Dermis microvascular lymphatic vessel endothelial cell (primary cell): Measurements from ENCODE around the gene GLRX. TPM values are rescaled to one million over a fixed set of nuclear protein-coding genes. Genes with fewer than 3 reads are reported as not detected.

ENCODE experiments used
- DNase-seq, 2 donors: peaks; one replicate each; pipeline versions ENCODE4 v3.0.0 to v3.0.0-alpha.2; 2010; ENCODE audit warnings: low read depth in 2 of 2
- total RNA-seq: library from RNA; depleted of rRNA; stranded (reverse); fragments of >200 nt; gene quantifications from 2 replicates; pipeline ENCODE4 v1.2.1, GENCODE V29; 2014

The GLRX gene
- total RNA-seq, 1 donor from 2014 or later: 28.8 TPM

DNA sequence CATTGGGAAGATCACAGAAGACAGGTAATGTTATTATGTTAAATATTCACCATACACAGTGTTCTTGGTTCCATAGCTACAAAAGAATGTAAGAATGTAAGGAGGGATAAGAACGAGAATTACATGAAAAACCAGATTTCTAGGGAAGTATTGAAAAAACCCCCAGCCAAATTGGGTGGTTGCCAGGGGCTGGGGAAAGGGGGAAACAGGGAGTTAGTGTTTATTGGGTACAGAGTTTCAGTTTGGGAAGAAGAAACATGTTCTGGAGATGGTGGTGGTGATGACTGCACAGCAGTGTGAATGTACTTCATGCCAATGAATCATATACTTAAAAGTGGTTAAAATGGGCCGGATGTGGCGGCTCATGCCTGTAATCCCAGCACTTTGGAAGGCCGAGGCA lies 40.3 kb downstream of the GLRX start:
- no peak for DNase-seq

DNA sequence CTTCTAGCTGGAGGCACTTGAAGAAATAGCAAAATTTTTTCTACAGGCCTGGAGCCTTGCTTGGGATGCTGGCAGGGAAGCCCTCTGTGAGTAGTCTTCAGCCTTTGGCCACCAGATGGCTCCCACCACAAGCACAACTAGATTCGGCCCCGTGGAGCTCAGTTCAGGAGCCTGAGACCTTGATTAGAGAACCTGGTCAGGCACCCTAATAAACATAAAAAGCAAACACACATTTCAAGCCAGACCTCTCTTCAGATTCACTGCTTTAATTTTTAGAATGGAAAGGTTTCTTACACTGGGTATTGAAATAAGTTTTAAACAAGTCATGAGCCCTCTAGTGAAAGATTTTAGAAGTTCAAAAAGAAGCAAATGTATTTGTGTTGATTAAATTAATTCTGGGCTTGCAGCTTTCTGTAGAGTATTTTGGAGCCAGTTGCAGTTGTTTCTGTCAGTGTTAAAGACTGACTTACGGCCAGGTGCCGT lies 41.4 kb downstream of the GLRX start:
- DNase-seq: peak; percentile 71 to 80

GRCh38 chr5:95780597-95780996 lies 41.9 kb downstream of the GLRX start:
- DNase-seq: no peak

DNA sequence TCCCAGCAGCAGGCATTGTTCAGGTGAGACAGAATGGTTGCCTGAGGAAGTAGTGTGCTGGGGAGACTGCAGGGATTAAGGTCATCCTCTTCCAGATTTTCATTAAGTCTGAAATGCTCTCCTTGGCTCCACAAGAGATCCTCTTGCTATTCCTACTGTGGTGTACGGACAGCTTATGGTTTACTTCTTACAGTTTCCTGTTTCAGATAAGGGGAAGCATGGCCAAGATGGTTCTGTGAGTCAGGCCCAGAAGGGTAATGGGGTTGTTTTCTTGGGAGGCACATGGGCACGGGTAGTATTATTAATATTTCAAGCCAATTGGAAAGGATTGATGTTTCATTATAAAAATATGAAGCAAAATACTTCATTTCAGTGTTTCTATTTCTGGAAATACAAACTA lies 42.9 kb downstream of the GLRX start:
- peak in 1 of 2 donors; percentile 41 for DNase-seq

DNA sequence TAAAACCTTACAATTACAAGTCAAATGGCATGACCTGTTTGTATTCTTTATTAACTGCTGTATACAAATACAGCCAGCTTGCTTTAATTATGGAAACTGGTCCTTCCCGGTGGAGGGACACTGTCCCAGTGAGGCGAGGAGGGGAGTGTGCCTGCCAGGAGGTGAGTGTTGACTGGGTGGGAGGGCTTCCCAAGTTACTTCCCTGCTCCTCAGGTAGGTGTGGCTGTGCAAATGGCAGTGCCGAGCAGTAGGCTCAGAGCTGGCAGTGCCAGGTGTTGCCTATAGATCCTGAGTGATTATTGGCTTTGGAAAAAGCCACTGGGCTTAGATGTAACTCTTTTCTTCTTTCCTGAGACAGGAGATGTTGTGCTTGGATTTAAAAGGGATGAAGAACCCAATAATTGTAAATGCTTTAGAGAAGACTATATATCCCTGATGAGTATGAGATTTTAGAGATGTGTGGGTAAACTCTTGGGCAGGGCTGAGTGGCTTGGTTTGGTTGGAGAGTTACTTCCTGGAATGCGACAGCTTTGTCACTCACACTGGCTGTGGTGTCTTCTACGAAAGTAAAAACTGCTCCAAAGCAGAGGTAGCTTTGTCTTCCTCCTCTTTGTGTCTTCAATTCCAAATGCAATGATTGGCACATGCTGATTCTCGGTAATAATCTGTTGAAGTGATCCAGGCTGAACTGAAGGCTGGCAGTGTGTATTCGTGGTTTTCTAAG lies 43.7 kb downstream of the GLRX start:
- no peak for DNase-seq

DNA sequence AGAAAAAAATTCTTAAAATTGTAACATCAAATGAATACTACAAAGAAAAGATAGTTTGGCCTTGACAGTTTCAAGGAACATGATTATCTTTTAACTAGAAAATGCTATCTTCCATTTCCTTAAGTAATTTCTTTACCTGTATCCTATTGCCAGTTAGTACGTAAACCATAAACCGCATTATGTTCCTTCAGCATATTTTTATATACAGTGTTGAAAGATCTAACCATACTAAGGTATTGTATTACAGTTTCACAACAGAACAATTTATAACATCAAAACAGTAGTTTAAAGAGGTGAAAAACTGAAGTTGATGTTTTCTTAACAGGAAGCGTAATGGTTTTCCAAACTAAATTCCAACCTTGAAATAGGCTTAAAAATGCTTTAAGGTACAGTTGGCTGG lies 45.1 kb downstream of the GLRX start:
- DNase-seq: no peak

DNA sequence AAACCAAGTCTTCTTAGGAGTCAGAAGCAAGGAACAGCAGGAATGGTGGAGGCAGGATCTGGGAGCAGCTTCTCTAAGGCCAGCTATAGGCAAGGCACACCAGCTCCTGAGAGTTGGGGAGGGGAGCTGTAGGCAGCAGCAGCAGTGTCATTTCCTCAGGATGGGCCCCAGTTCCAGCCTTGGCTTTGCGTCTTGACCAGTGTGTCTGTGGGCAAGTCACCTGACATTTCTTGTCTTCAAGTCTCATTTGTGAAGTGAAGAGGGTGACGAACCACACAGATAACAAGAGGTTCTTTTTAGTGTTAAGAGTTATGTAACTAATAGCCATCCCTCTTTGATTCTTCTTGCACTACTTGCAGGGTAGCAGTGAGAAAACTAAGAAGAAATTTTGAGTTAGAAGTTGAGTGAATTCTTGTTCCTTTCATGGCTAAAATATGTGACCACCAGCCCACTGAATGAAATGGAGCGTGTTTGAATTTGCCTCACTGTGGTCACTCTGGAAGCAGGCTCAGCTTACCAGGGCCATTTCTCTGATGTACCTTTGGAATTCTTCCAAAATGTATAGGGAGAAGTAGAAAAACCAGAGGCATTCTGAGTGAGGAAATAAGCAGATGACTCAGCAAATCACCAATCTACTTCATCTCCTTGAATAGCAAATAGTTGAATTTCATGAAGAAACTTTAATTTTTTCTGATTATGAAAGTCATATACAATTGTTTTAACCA lies 49.0 kb downstream of the GLRX start:
- DNase-seq: peak in 1 of 2 donors; percentile 11

- no peak for DNase-seq
Observed at GRCh38 chr5:95771892-95772291, 50.6 kb downstream of the GLRX start.

- peak; percentile 37 to 85 for DNase-seq
Observed at GRCh38 chr5:95770830-95771708, 51.5 kb downstream of the GLRX start.

DNA sequence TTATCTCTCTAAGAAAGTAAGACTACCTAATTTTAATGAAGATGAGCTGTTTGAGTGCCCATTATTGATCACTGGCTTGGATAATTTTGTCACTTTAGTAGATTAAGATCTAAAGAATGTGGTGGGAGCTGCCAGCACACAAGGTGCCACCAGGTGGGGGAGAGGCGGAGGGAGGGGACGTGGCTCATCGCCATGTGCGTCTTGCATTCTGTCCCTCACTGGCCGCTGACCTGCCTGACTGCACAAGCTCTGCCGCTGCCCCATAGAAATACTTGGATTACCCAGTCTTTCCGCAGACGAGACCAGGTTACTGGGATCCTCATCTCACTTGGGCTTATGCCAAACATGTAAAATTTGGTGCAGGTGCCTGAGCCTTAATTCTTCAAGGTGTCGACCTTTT lies 53.8 kb downstream of the GLRX start:
- no peak for DNase-seq

GRCh38 chr5:95763941-95764340 lies 58.6 kb downstream of the GLRX start:
- no peak for DNase-seq

Other genes starting within 250 kb of the GLRX start
- gene GPR150, start 202.6 kb downstream of the GLRX start, total RNA-seq: 0.13 TPM in 2 replicates
- gene RFESD, start 175.9 kb downstream of the GLRX start, total RNA-seq: 1.2 and 1.4 TPM in 2 replicates
- 0.13 TPM in 1 of 2 replicates, not detected in the other for gene SPATA9, start 139.7 kb downstream of the GLRX start, total RNA-seq
- gene RHOBTB3, start 91.4 kb downstream of the GLRX start, total RNA-seq: 26.0 and 35.0 TPM in 2 replicates
- 8.0 and 12.1 TPM in 2 replicates for gene ELL2, start 139.1 kb upstream of the GLRX start, total RNA-seq